Stimulated activated CD4-positive, alpha-beta T cell treated with anti-CD3 and anti-CD28 coated beads, TNF-alpha, amount 100 ng/mL, for 4 hours (primary cell): ENCODE results near the gene SCGB2B2.
"Not testable (repeated sequence)": the region's sequence is repeated elsewhere in the genome, so short reads cannot be mapped to it uniquely, and the experiment has no call there.

Source experiments
- DNase-seq, 3 experiments: peaks; one replicate each; pipeline ENCODE4 v3.0.0-alpha.2; 2020; ENCODE audit warnings: low read depth in 3 of 3

The SCGB2B2 gene, protein sequence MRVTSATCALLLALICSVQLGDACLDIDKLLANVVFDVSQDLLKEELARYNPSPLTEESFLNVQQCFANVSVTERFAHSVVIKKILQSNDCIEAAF

GRCh38 chr19:34676697-34677385 lies at the start of gene SCGB2B2:
TSS of gene SCGB2B2 (minus strand) at chr19:34677159. CDS start at chr19:34594563, 82,596 bp downstream.
- peak in 1 of 3 experiments; percentile 41 for DNase-seq

GRCh38 chr19:34725400-34725799 lies 48.4 kb upstream of the SCGB2B2 start:
- DNase-seq = no peak

DNA sequence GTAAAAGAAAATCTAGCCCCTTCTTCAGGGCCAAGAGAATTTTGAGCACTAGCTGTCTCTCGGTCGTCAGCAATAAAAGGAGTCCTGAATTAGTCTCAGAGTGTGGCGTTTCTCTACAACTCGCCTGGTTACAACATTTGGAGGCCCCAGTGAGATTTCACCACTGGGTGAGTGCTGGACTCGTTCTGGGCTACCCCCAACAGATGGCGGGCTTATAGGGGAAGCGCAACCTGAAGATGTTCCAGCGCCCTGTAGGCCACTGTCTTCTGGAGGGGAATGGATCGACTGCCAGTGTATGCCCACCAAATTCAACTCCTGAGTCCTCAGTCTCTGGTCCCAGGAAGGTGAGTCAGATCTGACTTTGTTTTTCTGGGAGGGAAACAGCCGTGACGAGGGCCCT lies 45.4 kb upstream of the SCGB2B2 start:
- DNase-seq = no peak

- DNase-seq = no peak
Measured at GRCh38 chr19:34715357-34715756, 38.4 kb upstream of the SCGB2B2 start.

GRCh38 chr19:34713262-34713637 lies 36.3 kb upstream of the SCGB2B2 start:
- no peak for DNase-seq

DNA sequence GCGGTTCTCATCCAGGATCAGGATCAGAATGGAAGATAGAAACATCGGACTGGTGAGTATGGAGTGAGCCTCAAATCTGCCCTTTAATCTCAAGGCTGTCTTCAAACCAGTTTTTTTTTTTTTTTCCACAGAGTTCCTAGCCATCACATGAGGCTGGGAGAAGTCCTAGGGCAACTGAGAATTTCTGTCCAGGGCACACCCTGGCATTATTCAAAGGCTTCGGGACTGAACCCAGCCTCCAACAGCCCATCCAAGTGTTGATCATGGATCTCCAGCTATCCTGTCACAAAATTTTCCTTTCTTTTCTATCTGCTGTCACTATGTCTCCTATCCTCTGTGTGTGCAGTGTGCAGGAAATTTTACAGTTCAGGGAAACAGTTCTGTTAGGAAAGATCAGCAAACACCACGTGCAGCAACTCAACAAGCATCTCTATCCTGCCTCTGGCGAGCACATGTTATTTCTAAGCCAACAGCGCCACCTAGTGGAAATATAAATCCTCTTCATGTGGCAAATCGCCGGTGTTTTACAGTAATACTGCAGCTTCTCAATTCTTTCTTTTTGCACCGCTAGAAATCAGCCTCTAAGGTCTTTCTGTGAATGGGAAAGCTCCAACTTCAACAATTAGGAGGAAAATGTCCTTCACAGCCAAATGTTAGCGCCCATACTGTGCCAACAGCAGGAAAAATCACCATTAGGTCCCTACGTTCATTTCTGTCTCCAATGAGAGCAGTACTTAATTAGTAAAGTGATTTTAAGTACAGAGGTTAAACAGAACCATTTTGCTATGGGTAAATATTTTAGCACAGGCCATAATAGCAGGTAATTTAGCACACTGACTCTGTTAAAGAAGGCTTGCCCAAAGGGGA lies 35.7 kb upstream of the SCGB2B2 start:
- peak in 2 of 3 experiments; percentile 15 to 43 for DNase-seq

- no peak for DNase-seq
Measured at GRCh38 chr19:34711890-34712289, 34.9 kb upstream of the SCGB2B2 start.

- DNase-seq = no peak
Measured at GRCh38 chr19:34707661-34708060, 30.7 kb upstream of the SCGB2B2 start.

DNA sequence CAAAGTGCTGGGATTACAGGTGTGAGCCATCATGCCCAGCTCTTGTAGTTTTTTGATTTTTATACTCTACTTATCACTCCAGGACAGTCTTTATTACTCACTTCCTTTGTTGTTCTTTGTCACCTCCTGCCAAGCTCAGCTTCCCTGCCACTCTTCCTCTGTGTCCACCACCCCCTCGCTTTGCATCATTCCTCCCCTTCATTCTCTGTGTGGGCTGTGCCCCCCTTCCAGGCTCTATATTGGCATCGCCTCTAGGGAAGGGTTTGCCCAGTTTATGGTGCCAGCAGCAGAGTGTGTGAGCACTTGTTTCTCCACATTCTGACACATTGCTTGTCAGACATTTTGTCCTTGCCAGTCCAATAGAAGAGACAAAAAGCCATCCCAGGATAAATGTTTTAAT lies 15.6 kb upstream of the SCGB2B2 start:
- no peak for DNase-seq

- DNase-seq = no peak
Measured at GRCh38 chr19:34690372-34690771, 13.4 kb upstream of the SCGB2B2 start.

- no peak for DNase-seq
Measured at GRCh38 chr19:34688592-34688991, 11.6 kb upstream of the SCGB2B2 start.

DNA sequence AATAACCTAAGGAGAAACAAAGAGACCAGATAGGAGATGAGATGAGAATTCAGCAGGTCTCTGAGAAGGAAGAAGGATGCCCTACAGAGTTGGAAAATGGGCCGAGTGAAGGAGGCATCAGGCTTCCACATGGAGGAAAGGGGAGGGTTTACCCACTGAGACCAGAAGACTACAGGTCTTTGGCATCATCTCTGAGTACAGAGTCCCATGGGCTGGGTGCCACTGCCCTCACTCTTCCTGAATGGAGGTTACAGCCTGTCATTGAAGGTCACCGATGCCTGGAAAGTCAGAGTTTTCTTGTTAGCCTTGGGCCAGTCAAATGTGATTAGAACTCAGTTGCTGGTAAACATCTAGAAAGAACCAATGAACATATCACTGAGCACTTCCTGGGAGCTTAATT lies 10.4 kb upstream of the SCGB2B2 start:
- no peak for DNase-seq

GRCh38 chr19:34686455-34686854 lies 9.5 kb upstream of the SCGB2B2 start:
- no peak for DNase-seq

DNA sequence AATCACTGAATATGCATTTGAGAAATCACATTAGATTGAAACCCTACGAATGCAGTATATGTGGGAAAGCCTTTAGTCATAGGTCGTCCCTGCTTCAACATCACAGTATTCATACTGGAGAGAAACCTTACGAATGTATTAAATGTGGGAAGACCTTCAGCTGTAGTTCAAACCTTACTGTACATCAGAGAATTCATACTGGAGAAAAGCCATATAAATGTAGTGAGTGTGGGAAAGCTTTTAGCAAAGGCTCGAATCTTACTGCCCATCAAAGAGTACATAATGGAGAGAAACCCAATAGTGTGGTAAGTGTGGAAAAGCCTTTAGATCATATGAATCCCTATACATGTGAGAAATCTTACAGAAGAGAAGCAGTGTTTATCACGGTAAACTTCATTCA lies 8.3 kb upstream of the SCGB2B2 start:
- DNase-seq = not testable (repeated sequence)

DNA sequence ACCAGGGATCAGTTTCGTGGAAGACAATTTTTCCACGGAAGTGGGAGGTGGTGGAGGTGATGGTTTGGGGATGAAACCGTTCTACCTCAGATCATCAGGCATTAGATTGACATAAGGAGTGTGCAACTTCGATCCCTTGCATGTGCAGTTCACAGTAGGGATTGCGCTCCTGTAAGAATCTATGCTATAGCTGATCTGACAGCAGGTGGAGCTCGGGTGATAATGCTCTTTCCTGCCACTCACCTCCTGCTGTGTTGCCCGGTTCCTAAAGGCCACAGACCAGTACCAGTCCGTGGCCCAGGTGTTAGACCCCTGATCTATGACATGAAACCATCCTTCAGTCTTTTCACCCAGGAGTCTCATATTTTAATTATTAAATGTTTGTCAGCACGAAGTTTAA lies 4.5 kb upstream of the SCGB2B2 start:
- DNase-seq = no peak

DNA sequence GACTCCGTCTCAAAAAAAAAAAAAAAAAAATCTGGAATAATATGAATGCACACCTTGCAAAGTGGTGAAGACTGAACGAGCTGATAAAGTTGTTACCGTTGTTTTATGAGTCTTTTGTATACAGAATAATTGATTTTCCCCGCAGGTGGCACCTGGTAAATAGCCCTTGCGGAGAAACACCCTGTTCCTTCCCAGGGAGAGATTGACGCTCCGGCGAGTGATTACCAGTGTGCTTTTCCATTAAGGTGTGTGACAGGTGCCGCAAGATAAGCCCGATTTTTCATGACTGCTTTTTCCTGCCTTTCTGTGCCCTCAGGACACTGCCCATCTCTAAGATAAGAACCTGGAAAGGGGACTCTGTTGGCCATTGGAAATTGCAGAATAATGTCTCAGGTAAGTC lies 1.5 kb upstream of the SCGB2B2 start:
- no peak for DNase-seq

- DNase-seq = peak in 1 of 3 experiments; percentile 11
Measured at GRCh38 chr19:34678085-34678412, 1.1 kb upstream of the SCGB2B2 start.

DNA sequence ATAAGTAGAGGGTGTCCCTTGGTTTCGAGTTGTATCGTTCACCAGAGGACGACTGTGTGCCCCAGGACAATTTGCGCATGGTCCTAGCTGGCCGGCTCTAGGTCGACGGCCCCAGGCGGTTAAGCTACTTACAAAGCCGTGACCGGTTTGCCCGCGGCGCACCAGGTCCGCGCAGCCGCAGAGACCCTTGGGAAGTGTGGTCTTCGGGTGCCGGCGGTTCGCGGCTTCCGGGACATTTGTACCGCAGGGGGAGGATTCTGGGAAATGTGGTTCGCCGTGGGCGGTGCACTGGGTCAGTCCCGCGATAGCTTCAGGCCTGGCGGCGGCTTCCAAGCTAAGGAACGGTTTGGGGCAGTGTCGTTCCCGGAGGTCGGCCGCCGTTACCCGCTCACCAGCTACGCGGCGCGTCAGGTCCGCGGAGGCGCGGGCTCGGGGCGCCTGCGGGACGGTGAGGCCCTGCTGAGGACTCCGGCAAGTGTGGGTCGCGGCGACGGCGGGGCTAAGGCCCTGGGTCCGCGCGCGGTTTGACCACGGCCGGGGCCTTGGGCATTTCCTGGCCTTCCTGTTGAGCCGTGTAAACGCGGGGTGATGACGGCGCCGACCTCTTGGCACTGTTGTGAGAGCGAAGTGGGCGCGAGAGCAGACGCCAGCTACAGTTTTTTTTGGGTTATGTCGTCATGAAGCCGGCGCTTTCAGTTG lies 576 bp upstream of the SCGB2B2 start, which contains the start of gene ZNF302:
ZNF302 (plus strand) TSS at position 293 of the 699 bp plus-strand sequence. CDS start 1,127 bp downstream, outside the sequence.
- DNase-seq = peak; percentile 87 to 92 (median 91)

DNA sequence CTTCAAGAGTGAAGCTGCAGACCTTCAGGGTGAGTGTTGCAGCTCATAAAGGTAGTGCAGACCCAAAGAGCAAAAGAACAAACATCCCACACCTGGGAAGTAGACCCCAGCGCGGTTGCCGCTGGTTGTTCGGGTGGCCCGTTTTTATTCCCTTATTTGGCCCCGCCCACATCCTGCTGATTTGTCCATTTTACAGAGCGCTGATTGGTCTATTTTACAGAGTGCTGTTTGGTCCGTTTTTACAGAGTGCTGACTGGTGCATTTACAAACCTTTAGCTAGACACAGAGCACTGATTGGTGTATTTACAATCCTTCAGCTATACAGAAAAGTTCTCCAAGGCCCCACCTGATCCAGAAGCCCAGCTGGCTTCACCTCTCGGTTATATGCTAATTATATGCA lies 1.0 kb downstream of the SCGB2B2 start:
- no peak for DNase-seq

- no peak for DNase-seq
Measured at GRCh38 chr19:34675250-34675649, 1.7 kb downstream of the SCGB2B2 start.

DNA sequence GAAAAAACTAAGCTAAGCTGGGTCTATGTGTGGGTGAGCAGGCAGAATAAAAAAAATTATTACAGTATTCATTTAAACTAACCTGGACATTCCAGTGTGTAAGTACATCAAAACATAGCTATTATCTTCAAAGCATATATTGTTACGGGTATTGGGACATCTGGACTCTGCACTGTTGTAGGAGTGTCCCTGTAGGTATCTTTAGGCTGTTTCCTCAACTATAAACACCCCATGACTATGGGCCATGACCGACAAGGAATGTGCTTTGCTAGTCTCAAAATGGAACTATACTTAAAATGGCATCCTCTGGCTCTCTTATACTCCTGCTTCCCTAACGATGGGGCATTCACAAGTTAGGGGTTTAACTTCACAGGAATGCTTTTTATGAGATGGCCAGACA lies 3.4 kb downstream of the SCGB2B2 start:
- DNase-seq = no peak

DNA sequence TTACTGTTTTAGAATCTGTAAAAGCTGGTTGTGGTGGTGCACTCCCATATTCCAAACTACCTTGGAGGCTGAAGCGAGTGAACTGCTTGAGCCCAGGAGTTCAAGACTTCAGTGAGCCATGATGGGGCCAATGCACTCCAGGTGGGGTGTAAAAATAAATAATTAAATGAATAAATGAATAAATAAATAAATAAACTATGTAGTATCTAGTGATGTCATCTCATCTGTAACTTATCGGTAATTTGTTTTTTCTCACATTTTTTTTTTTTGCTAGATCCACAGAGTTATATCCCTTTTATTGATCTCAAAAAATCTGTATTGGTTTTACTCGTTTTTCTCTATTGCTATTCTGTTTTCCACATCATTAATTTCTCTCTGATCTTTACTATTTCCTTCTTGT lies 5.0 kb downstream of the SCGB2B2 start:
- no peak for DNase-seq
